PC-9 (cell line): ENCODE results near the gene PTF1A.

Experiments
- EZH2 ChIP-seq: fragments of 200-600 bp; sonication (generic); IDR thresholded peaks from 2 replicates; pipeline ENCODE4 v1.8.0; 2017; ENCODE audit warnings: antibody characterized with exemption, low read depth
- TF ChIP-seq, protein P1 (sequence below): fragments of 200-600 bp; sonication (generic); conservative IDR thresholded peaks from 2 replicates; pipeline ENCODE4 v1.6.1; 2017; ENCODE audit warnings: mixed run types, antibody characterized with exemption, mild to moderate bottlenecking, moderate library complexity

DNA sequence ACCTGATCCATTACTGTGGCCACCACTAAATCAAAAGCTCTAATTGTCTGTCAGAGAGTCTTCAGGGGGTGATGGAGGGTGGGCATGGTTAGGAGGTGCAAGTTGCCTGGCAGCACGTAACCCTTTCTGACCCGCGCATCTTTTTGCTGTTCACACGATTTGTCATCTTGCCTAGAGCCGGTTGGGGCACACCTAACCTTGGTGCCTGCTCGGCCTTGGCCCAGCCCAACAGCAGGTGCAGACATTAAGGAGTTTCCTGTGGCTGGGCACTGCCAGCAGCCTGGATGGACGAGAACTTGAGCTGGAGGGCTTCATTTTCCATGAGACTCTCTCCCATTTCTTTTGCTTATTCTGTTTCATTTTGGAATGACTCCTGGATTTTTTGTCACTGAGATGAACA is 41.0 kb upstream of the PTF1A start:
- TF ChIP-seq, protein P1, sequence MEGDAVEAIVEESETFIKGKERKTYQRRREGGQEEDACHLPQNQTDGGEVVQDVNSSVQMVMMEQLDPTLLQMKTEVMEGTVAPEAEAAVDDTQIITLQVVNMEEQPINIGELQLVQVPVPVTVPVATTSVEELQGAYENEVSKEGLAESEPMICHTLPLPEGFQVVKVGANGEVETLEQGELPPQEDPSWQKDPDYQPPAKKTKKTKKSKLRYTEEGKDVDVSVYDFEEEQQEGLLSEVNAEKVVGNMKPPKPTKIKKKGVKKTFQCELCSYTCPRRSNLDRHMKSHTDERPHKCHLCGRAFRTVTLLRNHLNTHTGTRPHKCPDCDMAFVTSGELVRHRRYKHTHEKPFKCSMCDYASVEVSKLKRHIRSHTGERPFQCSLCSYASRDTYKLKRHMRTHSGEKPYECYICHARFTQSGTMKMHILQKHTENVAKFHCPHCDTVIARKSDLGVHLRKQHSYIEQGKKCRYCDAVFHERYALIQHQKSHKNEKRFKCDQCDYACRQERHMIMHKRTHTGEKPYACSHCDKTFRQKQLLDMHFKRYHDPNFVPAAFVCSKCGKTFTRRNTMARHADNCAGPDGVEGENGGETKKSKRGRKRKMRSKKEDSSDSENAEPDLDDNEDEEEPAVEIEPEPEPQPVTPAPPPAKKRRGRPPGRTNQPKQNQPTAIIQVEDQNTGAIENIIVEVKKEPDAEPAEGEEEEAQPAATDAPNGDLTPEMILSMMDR: no peak
- no peak for TF ChIP-seq EZH2
